Ishikawa (cell line): ENCODE data around the gene ASPG.

ENCODE experiments used
- CEBPB ChIP-seq: IDR thresholded peaks from 2 replicates; pipeline ENCODE4 v1.6.1; 2012
- CREB1 ChIP-seq: IDR thresholded peaks from 2 replicates; pipeline ENCODE4 v1.6.1; 2012; ENCODE audit warnings: low read depth
- EGR1 ChIP-seq: IDR thresholded peaks from 2 replicates; pipeline ENCODE4 v1.6.1; 2012
- EP300 ChIP-seq: IDR thresholded peaks from 2 replicates; pipeline ENCODE4 v1.6.1; 2012; ENCODE audit warnings: borderline replicate concordance
- FOXM1 ChIP-seq: IDR thresholded peaks from 2 replicates; pipeline ENCODE4 v1.6.1; 2012; ENCODE audit warnings: low read depth, borderline replicate concordance
- MAX ChIP-seq: IDR thresholded peaks from 2 replicates; pipeline ENCODE4 v1.6.1; 2012
- NFIC ChIP-seq: IDR thresholded peaks from 2 replicates; pipeline ENCODE4 v1.6.1; 2012
- RAD21 ChIP-seq: IDR thresholded peaks from 2 replicates; pipeline ENCODE4 v1.6.1; 2012; ENCODE audit warnings: low read depth
- REST ChIP-seq: IDR thresholded peaks from 2 replicates; pipeline ENCODE4 v1.6.1; 2012; ENCODE audit warnings: low read depth, mild to moderate bottlenecking
- TAF1 ChIP-seq: IDR thresholded peaks from 2 replicates; pipeline ENCODE4 v1.6.1; 2012; ENCODE audit warnings: low read depth, mild to moderate bottlenecking
- TCF12 ChIP-seq: IDR thresholded peaks from 2 replicates; pipeline ENCODE4 v1.6.1; 2012; ENCODE audit warnings: low read depth
- TEAD4 ChIP-seq: IDR thresholded peaks from 2 replicates; pipeline ENCODE4 v1.6.1; 2012
- USF1 ChIP-seq: IDR thresholded peaks from 2 replicates; pipeline ENCODE4 v1.6.1; 2012
- YY1 ChIP-seq: IDR thresholded peaks from 2 replicates; pipeline ENCODE4 v1.6.1; 2012; ENCODE audit warnings: low read depth
- ZBTB7A ChIP-seq: IDR thresholded peaks from 2 replicates; pipeline ENCODE4 v1.6.1; 2012; ENCODE audit warnings: low read depth

Gene ASPG

GRCh38 chr14:104090071-104090748, 4.7 kb downstream of the ASPG start:
- TF ChIP-seq EGR1, result no peak

- TF ChIP-seq NFIC, result no peak
- TF ChIP-seq EGR1, result no peak
- no peak for TF ChIP-seq TCF12
- no peak for TF ChIP-seq REST
- TF ChIP-seq CEBPB, result no peak
- no peak for TF ChIP-seq USF1
- TF ChIP-seq TAF1, result no peak
- TF ChIP-seq MAX, result no peak
- TF ChIP-seq FOXM1, result no peak
- TF ChIP-seq TEAD4, result no peak
- no peak for TF ChIP-seq YY1
- no peak for TF ChIP-seq ZBTB7A
- TF ChIP-seq CREB1, result no peak
- TF ChIP-seq EP300, result no peak
- no peak for TF ChIP-seq RAD21
Measured at GRCh38 chr14:104091061-104091926, 5.8 kb downstream of the ASPG start.

GRCh38 chr14:104091927-104092771, 6.6 kb downstream of the ASPG start:
- TF ChIP-seq TCF12 (no peak), FOXM1 (no peak), CREB1 (no peak), MAX (no peak), RAD21 (no peak), NFIC (no peak)

- no peak for TF ChIP-seq NFIC
- no peak for TF ChIP-seq CREB1
- no peak for TF ChIP-seq TCF12
- no peak for TF ChIP-seq TAF1
- TF ChIP-seq USF1, result no peak
- TF ChIP-seq CEBPB, result no peak
- no peak for TF ChIP-seq FOXM1
- no peak for TF ChIP-seq EGR1
- TF ChIP-seq MAX, result no peak
- no peak for TF ChIP-seq YY1
- TF ChIP-seq RAD21, result no peak
- TF ChIP-seq TEAD4, result no peak
- no peak for TF ChIP-seq REST
- no peak for TF ChIP-seq ZBTB7A
- no peak for TF ChIP-seq EP300
Measured at GRCh38 chr14:104092931-104093365, 7.4 kb downstream of the ASPG start.
